Liver (tissue), 3 donors: Measurements from ENCODE around the gene ITLN1.
"Not testable (repeated sequence)": the region's sequence is repeated elsewhere in the genome, so short reads cannot be mapped to it uniquely, and the experiment has no call there.

ENCODE experiments used
- FOXA1 ChIP-seq: IDR thresholded peaks from 2 replicates; pipeline ENCODE4 v1.6.1; 2016; ENCODE audit warnings: antibody characterized with exemption
- HNF4A ChIP-seq, 2 donors: conservative IDR thresholded peaks; 2 replicates each; pipeline ENCODE4 v1.6.1; 2016; ENCODE audit warnings: antibody characterized with exemption in 2 of 2, mild to moderate bottlenecking in 2 of 2
- NR2F2 ChIP-seq: IDR thresholded peaks from 2 replicates; pipeline ENCODE4 v1.6.1; 2016; ENCODE audit warnings: antibody characterized with exemption
- RAD21 ChIP-seq, 2 donors: IDR thresholded peaks; 2 replicates each; pipeline ENCODE4 v1.6.1; 2016; ENCODE audit warnings: antibody characterized with exemption in 2 of 2, mild to moderate bottlenecking in 2 of 2
- RXRA ChIP-seq, 2 donors: IDR thresholded peaks; 2 replicates each; pipeline ENCODE4 v1.6.1; 2017 to 2018; ENCODE audit warnings: antibody characterized with exemption in 2 of 2, mild to moderate bottlenecking in 1 of 2
- TAF1 ChIP-seq: conservative IDR thresholded peaks from 2 replicates; pipeline ENCODE4 v1.6.1; 2016; ENCODE audit warnings: antibody characterized with exemption, mild to moderate bottlenecking
- YY1 ChIP-seq: IDR thresholded peaks from 2 replicates; pipeline ENCODE4 v1.6.1; 2016; ENCODE audit warnings: antibody characterized with exemption, mild to moderate bottlenecking
- TF ChIP-seq, protein P1 (sequence below): fragments of 150-350 bp; IDR thresholded peaks from 2 replicates; pipeline ENCODE4 v1.5.1; 2017; ENCODE audit warnings: improper control_type of control experiment, low read depth, low read length; ENCODE audit not compliant: missing input control
- TF ChIP-seq, protein P2 (sequence below): IDR thresholded peaks from 2 replicates; pipeline ENCODE4 v1.6.1; 2016; ENCODE audit warnings: antibody characterized with exemption
- TF ChIP-seq, protein P3 (sequence below): IDR thresholded peaks from 2 replicates; pipeline ENCODE4 v1.6.1; 2016; ENCODE audit warnings: antibody characterized with exemption, mild to moderate bottlenecking
- TF ChIP-seq, protein P4 (sequence below): IDR thresholded peaks from 2 replicates; pipeline ENCODE4 v1.6.1; 2016; ENCODE audit warnings: antibody characterized with exemption
- donor health status: healthy.
- donor health status: healthy.

DNA sequence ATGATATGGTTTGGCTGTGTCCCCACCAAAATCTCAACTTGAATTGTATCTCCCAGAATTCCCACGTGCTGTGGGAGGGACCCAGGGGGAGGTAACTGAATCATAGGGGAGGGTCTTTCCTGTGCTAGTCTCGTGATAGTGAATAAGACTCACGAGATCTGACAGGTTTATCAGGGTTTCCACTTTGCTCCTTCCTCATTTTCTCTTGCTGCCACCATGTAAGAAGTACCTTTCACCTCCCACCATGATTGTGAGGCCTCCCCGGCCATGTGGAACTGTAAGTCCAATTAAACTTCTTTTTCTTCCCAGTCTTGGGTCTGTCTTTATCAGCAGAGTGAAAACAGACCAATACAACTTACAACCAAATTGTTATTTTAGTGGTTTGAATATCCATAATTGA is 17.3 kb downstream of the ITLN1 start:
- TF ChIP-seq, protein P1, sequence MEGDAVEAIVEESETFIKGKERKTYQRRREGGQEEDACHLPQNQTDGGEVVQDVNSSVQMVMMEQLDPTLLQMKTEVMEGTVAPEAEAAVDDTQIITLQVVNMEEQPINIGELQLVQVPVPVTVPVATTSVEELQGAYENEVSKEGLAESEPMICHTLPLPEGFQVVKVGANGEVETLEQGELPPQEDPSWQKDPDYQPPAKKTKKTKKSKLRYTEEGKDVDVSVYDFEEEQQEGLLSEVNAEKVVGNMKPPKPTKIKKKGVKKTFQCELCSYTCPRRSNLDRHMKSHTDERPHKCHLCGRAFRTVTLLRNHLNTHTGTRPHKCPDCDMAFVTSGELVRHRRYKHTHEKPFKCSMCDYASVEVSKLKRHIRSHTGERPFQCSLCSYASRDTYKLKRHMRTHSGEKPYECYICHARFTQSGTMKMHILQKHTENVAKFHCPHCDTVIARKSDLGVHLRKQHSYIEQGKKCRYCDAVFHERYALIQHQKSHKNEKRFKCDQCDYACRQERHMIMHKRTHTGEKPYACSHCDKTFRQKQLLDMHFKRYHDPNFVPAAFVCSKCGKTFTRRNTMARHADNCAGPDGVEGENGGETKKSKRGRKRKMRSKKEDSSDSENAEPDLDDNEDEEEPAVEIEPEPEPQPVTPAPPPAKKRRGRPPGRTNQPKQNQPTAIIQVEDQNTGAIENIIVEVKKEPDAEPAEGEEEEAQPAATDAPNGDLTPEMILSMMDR = not testable (repeated sequence)
- TF ChIP-seq, protein P2, sequence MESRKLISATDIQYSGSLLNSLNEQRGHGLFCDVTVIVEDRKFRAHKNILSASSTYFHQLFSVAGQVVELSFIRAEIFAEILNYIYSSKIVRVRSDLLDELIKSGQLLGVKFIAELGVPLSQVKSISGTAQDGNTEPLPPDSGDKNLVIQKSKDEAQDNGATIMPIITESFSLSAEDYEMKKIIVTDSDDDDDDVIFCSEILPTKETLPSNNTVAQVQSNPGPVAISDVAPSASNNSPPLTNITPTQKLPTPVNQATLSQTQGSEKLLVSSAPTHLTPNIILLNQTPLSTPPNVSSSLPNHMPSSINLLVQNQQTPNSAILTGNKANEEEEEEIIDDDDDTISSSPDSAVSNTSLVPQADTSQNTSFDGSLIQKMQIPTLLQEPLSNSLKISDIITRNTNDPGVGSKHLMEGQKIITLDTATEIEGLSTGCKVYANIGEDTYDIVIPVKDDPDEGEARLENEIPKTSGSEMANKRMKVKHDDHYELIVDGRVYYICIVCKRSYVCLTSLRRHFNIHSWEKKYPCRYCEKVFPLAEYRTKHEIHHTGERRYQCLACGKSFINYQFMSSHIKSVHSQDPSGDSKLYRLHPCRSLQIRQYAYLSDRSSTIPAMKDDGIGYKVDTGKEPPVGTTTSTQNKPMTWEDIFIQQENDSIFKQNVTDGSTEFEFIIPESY = not testable (repeated sequence)
- TF ChIP-seq YY1; TAF1; RXRA (IDR thresholded peaks at IDR 0.05); NR2F2; FOXA1; RAD21 (IDR thresholded peaks at IDR 0.05); HNF4A (conservative IDR thresholded peaks at IDR 0.05): not testable (repeated sequence)
- TF ChIP-seq, protein P3, sequence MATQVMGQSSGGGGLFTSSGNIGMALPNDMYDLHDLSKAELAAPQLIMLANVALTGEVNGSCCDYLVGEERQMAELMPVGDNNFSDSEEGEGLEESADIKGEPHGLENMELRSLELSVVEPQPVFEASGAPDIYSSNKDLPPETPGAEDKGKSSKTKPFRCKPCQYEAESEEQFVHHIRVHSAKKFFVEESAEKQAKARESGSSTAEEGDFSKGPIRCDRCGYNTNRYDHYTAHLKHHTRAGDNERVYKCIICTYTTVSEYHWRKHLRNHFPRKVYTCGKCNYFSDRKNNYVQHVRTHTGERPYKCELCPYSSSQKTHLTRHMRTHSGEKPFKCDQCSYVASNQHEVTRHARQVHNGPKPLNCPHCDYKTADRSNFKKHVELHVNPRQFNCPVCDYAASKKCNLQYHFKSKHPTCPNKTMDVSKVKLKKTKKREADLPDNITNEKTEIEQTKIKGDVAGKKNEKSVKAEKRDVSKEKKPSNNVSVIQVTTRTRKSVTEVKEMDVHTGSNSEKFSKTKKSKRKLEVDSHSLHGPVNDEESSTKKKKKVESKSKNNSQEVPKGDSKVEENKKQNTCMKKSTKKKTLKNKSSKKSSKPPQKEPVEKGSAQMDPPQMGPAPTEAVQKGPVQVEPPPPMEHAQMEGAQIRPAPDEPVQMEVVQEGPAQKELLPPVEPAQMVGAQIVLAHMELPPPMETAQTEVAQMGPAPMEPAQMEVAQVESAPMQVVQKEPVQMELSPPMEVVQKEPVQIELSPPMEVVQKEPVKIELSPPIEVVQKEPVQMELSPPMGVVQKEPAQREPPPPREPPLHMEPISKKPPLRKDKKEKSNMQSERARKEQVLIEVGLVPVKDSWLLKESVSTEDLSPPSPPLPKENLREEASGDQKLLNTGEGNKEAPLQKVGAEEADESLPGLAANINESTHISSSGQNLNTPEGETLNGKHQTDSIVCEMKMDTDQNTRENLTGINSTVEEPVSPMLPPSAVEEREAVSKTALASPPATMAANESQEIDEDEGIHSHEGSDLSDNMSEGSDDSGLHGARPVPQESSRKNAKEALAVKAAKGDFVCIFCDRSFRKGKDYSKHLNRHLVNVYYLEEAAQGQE = not testable (repeated sequence)
- TF ChIP-seq, protein P4, sequence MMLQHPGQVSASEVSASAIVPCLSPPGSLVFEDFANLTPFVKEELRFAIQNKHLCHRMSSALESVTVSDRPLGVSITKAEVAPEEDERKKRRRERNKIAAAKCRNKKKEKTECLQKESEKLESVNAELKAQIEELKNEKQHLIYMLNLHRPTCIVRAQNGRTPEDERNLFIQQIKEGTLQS = not testable (repeated sequence)
